Endothelial cell of umbilical vein (primary cell): Measurements from ENCODE around the gene CDH1.

Source experiments
- CTCF ChIP-seq, 2 donors: IDR thresholded peaks; 1 replicate in 1 of 2; 2 replicates in 1 of 2; pipeline ENCODE4 v1.5.1; 2011; ENCODE audit warnings: low read length in 2 of 2, mild to moderate bottlenecking in 2 of 2, moderate library complexity in 2 of 2, control low read depth in 1 of 2, inconsistent platforms in 1 of 2, low read depth in 1 of 2; ENCODE audit not compliant: insufficient read depth in 1 of 2; ENCODE audit errors: extremely low read depth in 1 of 2
- MAX ChIP-seq: IDR thresholded peaks from 2 replicates; pipeline ENCODE4 v1.6.1; 2011; ENCODE audit not compliant: insufficient read depth, insufficient read length
- POLR2A ChIP-seq: IDR thresholded peaks from 2 replicates; pipeline ENCODE4 v1.6.1; 2012; ENCODE audit warnings: low read depth, mild to moderate bottlenecking, control low read depth, low read length

DNA sequence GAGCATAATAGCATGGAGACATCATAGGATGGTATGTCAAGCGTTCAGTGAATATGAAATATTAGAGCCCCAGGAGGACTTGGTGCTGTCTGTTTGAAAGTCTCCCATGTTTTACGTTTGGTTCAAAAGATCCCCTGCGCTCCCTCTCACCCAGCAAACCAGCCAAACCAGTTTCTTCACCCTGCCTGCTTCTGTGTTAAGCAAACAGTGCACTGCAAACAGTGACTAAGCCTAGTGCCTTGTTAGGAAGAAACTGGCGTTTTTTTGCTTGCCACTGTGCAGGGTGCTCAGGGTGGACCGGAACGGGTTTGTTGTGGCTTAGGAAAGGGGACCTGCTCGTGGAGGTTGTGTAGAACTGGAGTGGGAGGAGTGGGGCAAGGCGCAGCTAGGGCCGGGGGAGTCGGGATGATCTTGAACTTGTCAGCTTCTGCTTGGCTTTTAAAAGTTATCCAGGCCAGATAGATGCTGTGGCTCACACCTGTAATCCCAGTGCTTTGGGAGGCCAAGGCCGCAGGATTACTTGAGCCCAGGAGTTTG is 7.7 kb downstream of the CDH1 start:
- no peak for TF ChIP-seq POLR2A
- no peak for TF ChIP-seq CTCF (IDR thresholded peaks at IDR 0.05; ENCODE audit: extremely low read depth in 1 of 2, insufficient read depth in 1 of 2, low read depth in 1 of 2, low read length in 2 of 2)
- no peak for TF ChIP-seq MAX
